ENCODE data around the gene GRIK3. TPM values are rescaled to one million over a fixed set of nuclear protein-coding genes. Genes with fewer than 3 reads are reported as not detected.
"Not testable (repeated sequence)": the region's sequence is repeated elsewhere in the genome, so short reads cannot be mapped to it uniquely, and the experiment has no call there.

The GRIK3 gene
- total RNA-seq, 5 donors from 2014 or later (not counting 1 experiment from before 2014, with no cell fraction given), result 0.03 TPM; not detected in 4

- WGBS (ENCODE audit: insufficient coverage), result 75% methylated on average over 3 of the region's 8 CpGs
Observed at GRCh38 chr1:36772647-36773495, 261.4 kb downstream of the GRIK3 start.

GRCh38 chr1:36771660-36772284 is 262.5 kb downstream of the GRIK3 start:
- Histone ChIP-seq H3K4me1 (ENCODE audit: control insufficient read depth in 1 of 2, extremely low read depth in 1 of 2, insufficient read depth in 2 of 2, low read length in 2 of 2) (no peaks in the 10 kb centered on the region), H3K36me3 (ENCODE audit: control insufficient read depth in 2 of 2, extremely low read depth in 1 of 2, insufficient read depth in 1 of 2, low read length in 1 of 2) (no peaks in the 10 kb centered on the region), H3K27ac (ENCODE audit: low read length) (no peak overlapping the region), H3K9me3 (no peaks in the 10 kb centered on the region), H3K27me3 (replicated peaks in 1 of 2; ENCODE audit: control insufficient read depth in 2 of 2, extremely low read depth in 1 of 2, insufficient read depth in 2 of 2, low read length in 1 of 2) (peaks cover 0 to 38% of the 10 kb centered on the region in 2 experiments), H3K4me3 (ENCODE audit: control insufficient read depth in 1 of 2, extremely low read depth in 1 of 2, low read length in 1 of 2) (no peak overlapping the region)
- Mint-ChIP-seq H3K9me3 (no peaks in the 10 kb centered on the region), H3K27ac (no peak overlapping the region), H3K27me3 (peaks cover 45 to 69% of the 10 kb centered on the region in 2 donors), H3K4me3 (no peak overlapping the region), H3K36me3 (no peaks in the 10 kb centered on the region), H3K4me1 (no peaks in the 10 kb centered on the region)
- ATAC-seq (replicated peaks in 1 of 4) (no peak), DNase-seq (no peak)
- ChIA-PET POLR2A (no interaction called here), CTCF (no interaction called here)
- 7% methylated on average over 13 of the region's 17 CpGs for WGBS (ENCODE audit: insufficient coverage)

More at GRCh38 chr1:36772647-36773495, 261.4 kb downstream of the GRIK3 start:
- no peak for DNase-seq
- ChIA-PET POLR2A (no interaction called here), CTCF (no interaction called here)
- H3K36me3 Mint-ChIP-seq, result no peaks in the 10 kb centered on the region
- Histone ChIP-seq H3K27me3 (replicated peaks in 1 of 2; ENCODE audit: control insufficient read depth in 2 of 2, extremely low read depth in 1 of 2, insufficient read depth in 2 of 2, low read length in 1 of 2) (peaks cover 0 to 38% of the 10 kb centered on the region in 2 experiments), H3K9me3 (no peaks in the 10 kb centered on the region), H3K27ac (ENCODE audit: low read length) (no peak overlapping the region), H3K4me3 (ENCODE audit: control insufficient read depth in 1 of 2, extremely low read depth in 1 of 2, low read length in 1 of 2) (no peak overlapping the region), H3K36me3 (ENCODE audit: control insufficient read depth in 2 of 2, extremely low read depth in 1 of 2, insufficient read depth in 1 of 2, low read length in 1 of 2) (no peaks in the 10 kb centered on the region), H3K4me1 (ENCODE audit: control insufficient read depth in 1 of 2, extremely low read depth in 1 of 2, insufficient read depth in 2 of 2, low read length in 2 of 2) (no peaks in the 10 kb centered on the region)
- no peak for ATAC-seq (replicated peaks in 1 of 4)
- no peaks in the 10 kb centered on the region for H3K9me3 Mint-ChIP-seq
- H3K4me3 Mint-ChIP-seq, result no peak overlapping the region
- no peak overlapping the region for H3K27ac Mint-ChIP-seq
- H3K27me3 Mint-ChIP-seq, result peaks cover 45 to 66% of the 10 kb centered on the region in 2 donors
- H3K4me1 Mint-ChIP-seq, result no peaks in the 10 kb centered on the region

GRCh38 chr1:36771240-36771639 is 263.1 kb downstream of the GRIK3 start:
- Histone ChIP-seq H3K27ac (ENCODE audit: low read length) (no peak overlapping the region), H3K36me3 (ENCODE audit: control insufficient read depth in 2 of 2, extremely low read depth in 1 of 2, insufficient read depth in 1 of 2, low read length in 1 of 2) (no peaks in the 10 kb centered on the region), H3K27me3 (replicated peaks in 1 of 2; ENCODE audit: control insufficient read depth in 2 of 2, extremely low read depth in 1 of 2, insufficient read depth in 2 of 2, low read length in 1 of 2) (peaks cover 0 to 38% of the 10 kb centered on the region in 2 experiments), H3K4me1 (ENCODE audit: control insufficient read depth in 1 of 2, extremely low read depth in 1 of 2, insufficient read depth in 2 of 2, low read length in 2 of 2) (no peaks in the 10 kb centered on the region), H3K9me3 (no peaks in the 10 kb centered on the region), H3K4me3 (ENCODE audit: control insufficient read depth in 1 of 2, extremely low read depth in 1 of 2, low read length in 1 of 2) (no peak overlapping the region)
- Mint-ChIP-seq H3K27me3 (peaks cover 41 to 66% of the 10 kb centered on the region in 2 donors), H3K36me3 (no peaks in the 10 kb centered on the region), H3K4me3 (no peak overlapping the region), H3K9me3 (no peaks in the 10 kb centered on the region), H3K27ac (no peak overlapping the region), H3K4me1 (no peaks in the 10 kb centered on the region)
- ChIA-PET CTCF (no interaction called here), POLR2A (no interaction called here)
- DNase-seq (no peak), ATAC-seq (replicated peaks in 1 of 4) (no peak)
- 30% methylated on average over 2 of the region's 7 CpGs for WGBS (ENCODE audit: insufficient coverage)

- H3K36me3 Mint-ChIP-seq, result no peaks in the 10 kb centered on the region
- no peaks in the 10 kb centered on the region for H3K4me1 Mint-ChIP-seq
- Histone ChIP-seq H3K4me3 (ENCODE audit: control insufficient read depth in 1 of 2, extremely low read depth in 1 of 2, low read length in 1 of 2) (no peak overlapping the region), H3K9me3 (no peaks in the 10 kb centered on the region), H3K4me1 (ENCODE audit: control insufficient read depth in 1 of 2, extremely low read depth in 1 of 2, insufficient read depth in 2 of 2, low read length in 2 of 2) (no peaks in the 10 kb centered on the region), H3K27me3 (replicated peaks in 1 of 2; ENCODE audit: control insufficient read depth in 2 of 2, extremely low read depth in 1 of 2, insufficient read depth in 2 of 2, low read length in 1 of 2) (peaks cover 0 to 35% of the 10 kb centered on the region in 2 experiments), H3K36me3 (ENCODE audit: control insufficient read depth in 2 of 2, extremely low read depth in 1 of 2, insufficient read depth in 1 of 2, low read length in 1 of 2) (no peaks in the 10 kb centered on the region), H3K27ac (ENCODE audit: low read length) (no peak overlapping the region)
- no peak for DNase-seq
- H3K9me3 Mint-ChIP-seq, result no peaks in the 10 kb centered on the region
- no peak overlapping the region for H3K4me3 Mint-ChIP-seq
- no peak overlapping the region for H3K27ac Mint-ChIP-seq
- ChIA-PET CTCF (no interaction called here), POLR2A (no interaction called here)
- peaks cover 34 to 59% of the 10 kb centered on the region in 2 donors for H3K27me3 Mint-ChIP-seq
- ATAC-seq (replicated peaks in 1 of 4), result no peak
- 56% methylated on average over 4 of the region's 10 CpGs for WGBS (ENCODE audit: insufficient coverage)
Observed at GRCh38 chr1:36769886-36770830, 264.2 kb downstream of the GRIK3 start.

- Histone ChIP-seq H3K27me3 (replicated peaks in 1 of 2; ENCODE audit: control insufficient read depth in 2 of 2, extremely low read depth in 1 of 2, insufficient read depth in 2 of 2, low read length in 1 of 2) (peaks cover 0 to 35% of the 10 kb centered on the region in 2 experiments), H3K27ac (ENCODE audit: low read length) (no peak overlapping the region), H3K36me3 (ENCODE audit: control insufficient read depth in 2 of 2, extremely low read depth in 1 of 2, insufficient read depth in 1 of 2, low read length in 1 of 2) (no peaks in the 10 kb centered on the region), H3K4me3 (ENCODE audit: control insufficient read depth in 1 of 2, extremely low read depth in 1 of 2, low read length in 1 of 2) (no peak overlapping the region), H3K9me3 (no peaks in the 10 kb centered on the region), H3K4me1 (ENCODE audit: control insufficient read depth in 1 of 2, extremely low read depth in 1 of 2, insufficient read depth in 2 of 2, low read length in 2 of 2) (no peaks in the 10 kb centered on the region)
- H3K27ac Mint-ChIP-seq, result no peak overlapping the region
- ChIA-PET POLR2A (no interaction called here), CTCF (no interaction called here)
- ATAC-seq (replicated peaks in 1 of 4) (no peak), DNase-seq (no peak)
- no peak overlapping the region for H3K4me3 Mint-ChIP-seq
- 77% methylated on average over 8 of the region's 14 CpGs for WGBS (ENCODE audit: insufficient coverage)
- H3K9me3 Mint-ChIP-seq, result no peaks in the 10 kb centered on the region
- no peaks in the 10 kb centered on the region for H3K4me1 Mint-ChIP-seq
- peaks cover 28 to 51% of the 10 kb centered on the region in 2 donors for H3K27me3 Mint-ChIP-seq
- no peaks in the 10 kb centered on the region for H3K36me3 Mint-ChIP-seq
Observed at GRCh38 chr1:36768486-36769178, 265.7 kb downstream of the GRIK3 start.

GRCh38 chr1:36767429-36767828 is 266.9 kb downstream of the GRIK3 start:
- no CpG with 5 or more reads among the region's 4 CpGs for WGBS (ENCODE audit: insufficient coverage)
- H3K4me1 ChIP-seq (ENCODE audit: control insufficient read depth in 1 of 2, extremely low read depth in 1 of 2, insufficient read depth in 2 of 2, low read length in 2 of 2); ATAC-seq (replicated peaks in 1 of 4); CTCF ChIA-PET; H3K4me1 Mint-ChIP-seq; H3K4me3 ChIP-seq (ENCODE audit: control insufficient read depth in 1 of 2, extremely low read depth in 1 of 2, low read length in 1 of 2); H3K27ac ChIP-seq (ENCODE audit: low read length); H3K9me3 Mint-ChIP-seq; H3K4me3 Mint-ChIP-seq; DNase-seq; H3K9me3 ChIP-seq; H3K36me3 Mint-ChIP-seq; H3K36me3 ChIP-seq (ENCODE audit: control insufficient read depth in 2 of 2, extremely low read depth in 1 of 2, insufficient read depth in 1 of 2, low read length in 1 of 2); H3K27ac Mint-ChIP-seq; POLR2A ChIA-PET: not testable (repeated sequence)
- peaks cover 22 to 42% of the 10 kb centered on the region in 2 donors for H3K27me3 Mint-ChIP-seq
- H3K27me3 ChIP-seq (replicated peaks in 1 of 2; ENCODE audit: control insufficient read depth in 2 of 2, extremely low read depth in 1 of 2, insufficient read depth in 2 of 2, low read length in 1 of 2), result peaks cover 0 to 28% of the 10 kb centered on the region in 2 experiments

Measured in T-cell (primary cell).